Stimulated activated CD8-positive, alpha-beta memory T cell treated with anti-CD3 and anti-CD28 coated beads, Interleukin-12 subunit alpha, Interleukin-12 subunit beta, amount 100 ng/mL, for 24 hours (primary cell): ENCODE results near the gene SYT2.
"Not testable (repeated sequence)": the region's sequence is repeated elsewhere in the genome, so short reads cannot be mapped to it uniquely, and the experiment has no call there.

ENCODE experiments used
- DNase-seq: peaks from one replicate; pipeline ENCODE4 v3.0.0-alpha.2; 2020; ENCODE audit errors: extremely low read depth

SYT2 gene

DNA sequence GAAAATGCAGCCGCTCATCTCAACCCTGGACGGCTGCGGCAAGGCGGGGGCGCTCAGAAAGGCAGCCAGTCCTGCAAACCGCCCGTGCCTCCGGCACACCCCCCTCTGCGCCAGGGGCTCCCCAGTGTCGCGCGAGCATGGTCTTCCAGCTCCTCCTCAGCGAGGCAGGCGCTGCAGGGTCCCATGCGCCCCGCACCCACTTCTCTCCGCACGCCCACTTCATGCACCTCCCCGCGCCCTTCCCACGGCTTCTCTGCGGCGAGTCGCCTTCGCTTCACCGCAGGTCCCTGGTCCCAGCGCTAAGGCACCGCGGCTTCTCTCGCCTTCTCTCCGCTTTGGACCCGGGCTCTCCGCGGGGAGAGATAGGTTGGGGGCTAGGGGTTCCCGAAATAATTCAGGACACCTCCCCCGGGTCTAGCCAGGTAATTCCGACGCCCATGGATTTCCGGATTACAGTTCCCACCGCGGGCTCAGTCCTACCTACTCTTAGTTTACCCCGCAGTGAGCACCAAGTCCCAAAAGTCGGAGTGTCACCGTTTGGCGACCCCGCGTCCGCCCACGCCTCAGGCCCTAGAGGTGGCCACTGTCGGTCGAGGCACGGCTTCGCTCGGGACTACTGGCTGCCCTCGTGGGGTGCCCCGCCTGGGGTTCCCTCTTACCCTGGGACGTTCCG is 67.5 kb downstream of the SYT2 start:
- DNase-seq, result no peak

- DNase-seq, result no peak
Observed at GRCh38 chr1:202642212-202642611, 68.0 kb downstream of the SYT2 start.

- DNase-seq, result no peak
Observed at GRCh38 chr1:202639500-202639899, 70.8 kb downstream of the SYT2 start.

- DNase-seq, result not testable (repeated sequence)
Observed at GRCh38 chr1:202638701-202639305, 71.5 kb downstream of the SYT2 start.

- DNase-seq, result no peak
Observed at GRCh38 chr1:202638019-202638700, 72.1 kb downstream of the SYT2 start.

- not testable (repeated sequence) for DNase-seq
Observed at GRCh38 chr1:202637321-202638018, 72.8 kb downstream of the SYT2 start.

- DNase-seq, result not testable (repeated sequence)
Observed at GRCh38 chr1:202636171-202636570, 74.1 kb downstream of the SYT2 start.

DNA sequence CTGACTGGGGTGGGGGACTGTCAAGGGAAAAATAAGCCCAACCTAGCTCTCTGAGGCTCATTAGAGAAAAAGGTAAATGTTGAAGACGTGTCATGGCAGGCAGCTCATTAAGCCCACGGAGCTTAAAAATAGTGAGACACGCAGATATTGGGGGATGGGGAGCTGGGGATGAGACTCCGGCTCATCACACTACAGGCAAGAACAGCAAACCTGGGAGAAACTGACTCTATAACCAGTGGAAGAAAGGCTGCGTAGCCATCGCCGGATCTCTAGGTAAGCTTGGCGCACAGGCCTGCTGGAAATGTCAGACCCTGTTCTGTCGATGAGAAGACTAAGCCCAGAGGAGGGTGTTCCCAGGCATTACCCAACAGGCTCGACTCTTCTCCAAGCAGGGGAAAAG is 78.0 kb downstream of the SYT2 start:
- no peak for DNase-seq

- no peak for DNase-seq
Observed at GRCh38 chr1:202631076-202631923, 79.0 kb downstream of the SYT2 start.

- DNase-seq, result no peak
Observed at GRCh38 chr1:202630541-202630940, 79.7 kb downstream of the SYT2 start.

DNA sequence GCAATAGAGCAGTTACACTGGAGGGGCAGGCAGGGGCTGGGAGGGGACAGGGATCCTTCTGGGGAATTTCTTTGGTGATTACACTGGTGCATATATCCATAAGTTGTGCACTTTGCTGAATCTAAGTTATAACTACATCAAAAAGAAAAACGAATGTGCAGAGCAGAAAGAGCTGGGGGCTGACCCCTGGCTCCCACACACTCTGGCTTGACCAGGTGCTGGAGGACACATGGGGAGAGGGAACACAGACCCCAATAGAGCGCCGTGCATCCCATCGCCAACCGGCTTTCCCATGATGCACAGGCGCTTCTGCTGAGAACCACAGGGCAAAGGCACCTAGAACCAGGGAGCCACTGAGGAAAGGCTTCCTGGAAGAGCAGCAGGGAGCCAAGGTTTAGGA is 80.2 kb downstream of the SYT2 start:
- DNase-seq, result not testable (repeated sequence)

- DNase-seq, result not testable (repeated sequence)
Observed at GRCh38 chr1:202629257-202629811, 80.9 kb downstream of the SYT2 start.

DNA sequence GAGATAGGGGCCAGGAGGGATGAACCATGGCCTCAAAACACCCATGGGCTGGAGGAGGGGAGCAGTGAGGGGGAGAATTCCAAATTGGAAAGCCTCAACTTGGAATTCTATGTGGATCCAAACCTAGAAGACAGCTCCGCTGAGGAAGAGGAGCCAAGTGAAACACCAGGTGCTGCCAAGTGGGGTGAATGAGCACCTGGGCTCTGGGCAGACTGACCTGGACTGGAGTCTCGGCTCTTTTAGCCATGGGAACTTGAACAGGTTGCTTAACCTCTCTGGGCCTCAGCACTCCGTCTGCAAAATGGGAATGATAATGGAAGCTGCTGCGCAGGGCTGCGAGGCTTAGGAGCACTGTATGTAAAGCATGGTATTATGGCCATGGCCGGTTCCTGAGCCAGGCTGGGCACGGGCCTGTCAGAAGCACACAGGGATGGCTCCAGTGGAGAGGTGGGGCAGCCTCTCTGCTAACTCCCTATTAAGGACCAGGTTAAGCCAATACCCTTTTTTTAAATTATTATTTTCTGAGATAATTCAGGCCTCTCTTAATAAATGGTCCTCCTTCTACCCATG is 81.5 kb downstream of the SYT2 start:
- no peak for DNase-seq

- no peak for DNase-seq
Observed at GRCh38 chr1:202627841-202628565, 82.3 kb downstream of the SYT2 start.

DNA sequence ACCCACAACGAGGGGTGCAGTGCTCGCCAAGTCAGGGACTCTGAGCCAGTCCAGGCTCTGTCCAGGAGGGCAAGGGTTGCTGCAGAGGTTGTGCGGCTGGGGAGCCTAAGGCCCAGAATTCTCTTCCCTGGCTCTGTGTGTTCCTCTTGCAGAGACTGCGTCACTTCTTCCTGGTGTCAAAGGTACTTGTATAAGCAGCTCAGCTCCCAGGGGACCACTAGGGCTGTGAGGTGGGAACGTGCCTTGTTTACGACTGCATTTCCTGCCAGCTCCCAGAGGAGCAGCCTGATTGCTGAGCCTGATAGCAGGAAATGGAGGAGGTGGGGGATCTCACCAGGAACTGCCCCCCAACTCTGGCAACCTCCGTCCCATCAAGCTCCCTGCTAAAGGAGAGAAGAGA is 83.2 kb downstream of the SYT2 start:
- DNase-seq, result not testable (repeated sequence)

DNA sequence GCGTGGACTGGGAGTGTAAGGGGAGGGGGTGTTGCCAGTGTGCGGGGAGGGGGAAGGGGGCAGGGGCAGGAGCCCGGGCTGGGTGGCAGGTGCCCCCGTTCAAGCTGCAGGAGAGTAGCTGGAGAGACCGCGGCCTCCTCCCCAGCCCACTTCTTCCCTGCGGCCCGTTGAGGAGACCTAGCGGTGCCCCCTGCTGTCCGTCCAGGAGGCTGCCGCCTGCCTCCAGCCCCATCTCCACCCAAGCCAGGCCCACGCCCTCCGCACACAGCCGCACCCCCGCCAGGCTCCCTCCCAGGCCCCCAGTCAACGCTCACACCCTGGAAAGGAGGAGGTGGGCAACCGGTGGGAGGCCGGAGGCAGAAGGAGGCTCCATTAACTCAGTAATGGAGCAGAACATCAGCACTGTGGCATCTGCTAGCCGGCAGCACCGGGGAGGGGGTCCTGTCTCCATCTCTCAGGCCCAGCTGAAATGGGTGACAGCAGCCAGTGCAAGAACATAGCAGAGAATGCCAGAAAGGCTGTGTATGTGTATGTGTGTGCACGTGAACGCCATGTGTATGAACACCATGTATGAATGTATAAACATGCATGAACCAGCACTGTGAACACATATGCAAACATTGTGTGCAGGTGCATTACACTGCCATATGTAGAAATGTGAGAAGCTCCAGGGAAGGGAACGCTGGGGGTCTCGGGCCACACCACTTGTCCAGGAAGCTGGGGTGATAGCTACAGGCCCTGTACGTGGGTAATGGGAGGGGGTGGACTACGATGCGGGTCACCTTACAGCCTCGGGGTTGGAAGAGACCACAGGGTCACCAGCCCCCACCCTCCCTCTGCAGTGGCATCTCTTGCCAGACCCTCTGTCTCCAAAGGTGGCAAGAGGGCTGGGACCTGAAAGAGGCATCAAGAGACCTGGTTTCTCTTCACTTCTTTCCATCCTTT is 84.6 kb downstream of the SYT2 start:
- peak; percentile 21 for DNase-seq

DNA sequence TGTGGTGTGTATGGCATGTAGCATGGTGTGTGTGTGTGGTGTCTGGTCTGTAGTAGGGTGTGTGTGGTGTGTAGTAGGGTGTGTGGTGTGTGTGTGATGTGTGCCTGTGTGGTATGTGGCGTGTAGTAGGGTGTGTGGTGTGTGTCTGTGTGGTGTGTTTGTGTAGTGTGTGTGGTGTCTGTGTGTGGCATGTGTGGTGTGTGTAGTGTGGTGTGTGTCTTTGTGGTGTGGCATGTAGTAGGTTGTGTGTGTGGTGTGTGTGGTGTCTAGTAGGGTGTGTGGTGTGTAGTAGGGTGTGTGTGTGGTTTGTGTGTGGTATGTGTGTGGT is 85.5 kb downstream of the SYT2 start:
- no peak for DNase-seq

- no peak for DNase-seq
Observed at GRCh38 chr1:202624088-202624780, 86.0 kb downstream of the SYT2 start.

DNA sequence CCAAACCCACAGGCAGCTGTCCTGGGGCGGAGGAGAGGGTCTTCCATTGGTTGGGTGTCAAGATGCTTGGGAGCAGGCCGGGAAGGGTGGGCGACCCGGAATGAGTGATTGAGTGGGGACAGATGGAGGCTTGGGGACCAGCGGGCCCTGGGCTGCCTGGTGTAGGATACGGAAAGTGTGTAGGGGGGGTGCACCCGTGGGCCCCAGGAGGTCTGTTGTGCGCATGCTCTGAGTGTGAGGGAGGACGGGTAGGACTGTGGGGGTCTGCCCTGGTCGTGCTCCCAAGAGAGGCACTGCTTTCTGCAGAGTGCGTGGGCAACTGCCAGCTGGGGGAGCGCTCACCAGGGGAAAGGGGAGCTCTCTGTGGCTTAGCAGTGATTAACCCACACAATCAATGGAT is 86.8 kb downstream of the SYT2 start:
- DNase-seq, result not testable (repeated sequence)
